WTC11 (cell line): ENCODE results near the gene VAC14.

Source experiments
- CREM ChIP-seq: sonication (generic); formaldehyde crosslinking; IDR thresholded peaks from 2 replicates; pipeline ENCODE4 v1.8.1; 2022; ENCODE audit warnings: mild to moderate bottlenecking, missing genetic modification reagents, moderate library complexity
- CTCF ChIP-seq: fragments of 200-600 bp; IDR thresholded peaks from 2 replicates; pipeline ENCODE4 v1.8.0; 2022; ENCODE audit warnings: antibody characterized with exemption
- ZNF121 ChIP-seq: sonication (generic); formaldehyde crosslinking; IDR thresholded peaks from 2 replicates; pipeline ENCODE4 v1.8.0; 2023; ENCODE audit warnings: missing genetic modification reagents
- ZNF317 ChIP-seq: sonication (generic); formaldehyde crosslinking; IDR thresholded peaks from 2 replicates; pipeline ENCODE4 v1.8.1; 2023; ENCODE audit warnings: low read depth, mild to moderate bottlenecking, moderate library complexity, missing genetic modification reagents, borderline replicate concordance
- ZNF416 ChIP-seq: fragments of 250-450 bp; sonication (Bioruptor Pico); IDR thresholded peaks from 2 replicates; pipeline ENCODE4 v1.9.0; 2021; ENCODE audit warnings: mild to moderate bottlenecking, inconsistent platforms

- TF ChIP-seq CREM (CRISPR knock-in tag) (no peak), ZNF121 (CRISPR knock-in tag) (no peak), CTCF (no peak), ZNF317 (CRISPR knock-in tag) (no peak), ZNF416 (CRISPR knock-in tag) (no peak)
These were observed 61.6 kb downstream of the VAC14 start for GRCh38 chr16:70739389-70739788.
